ENCODE data around the gene UPF2. TPM values are rescaled to one million over a fixed set of nuclear protein-coding genes. Genes with fewer than 3 reads are reported as not detected.
"Not testable (repeated sequence)": the region's sequence is repeated elsewhere in the genome, so short reads cannot be mapped to it uniquely, and the experiment has no call there.

Gene UPF2, protein sequence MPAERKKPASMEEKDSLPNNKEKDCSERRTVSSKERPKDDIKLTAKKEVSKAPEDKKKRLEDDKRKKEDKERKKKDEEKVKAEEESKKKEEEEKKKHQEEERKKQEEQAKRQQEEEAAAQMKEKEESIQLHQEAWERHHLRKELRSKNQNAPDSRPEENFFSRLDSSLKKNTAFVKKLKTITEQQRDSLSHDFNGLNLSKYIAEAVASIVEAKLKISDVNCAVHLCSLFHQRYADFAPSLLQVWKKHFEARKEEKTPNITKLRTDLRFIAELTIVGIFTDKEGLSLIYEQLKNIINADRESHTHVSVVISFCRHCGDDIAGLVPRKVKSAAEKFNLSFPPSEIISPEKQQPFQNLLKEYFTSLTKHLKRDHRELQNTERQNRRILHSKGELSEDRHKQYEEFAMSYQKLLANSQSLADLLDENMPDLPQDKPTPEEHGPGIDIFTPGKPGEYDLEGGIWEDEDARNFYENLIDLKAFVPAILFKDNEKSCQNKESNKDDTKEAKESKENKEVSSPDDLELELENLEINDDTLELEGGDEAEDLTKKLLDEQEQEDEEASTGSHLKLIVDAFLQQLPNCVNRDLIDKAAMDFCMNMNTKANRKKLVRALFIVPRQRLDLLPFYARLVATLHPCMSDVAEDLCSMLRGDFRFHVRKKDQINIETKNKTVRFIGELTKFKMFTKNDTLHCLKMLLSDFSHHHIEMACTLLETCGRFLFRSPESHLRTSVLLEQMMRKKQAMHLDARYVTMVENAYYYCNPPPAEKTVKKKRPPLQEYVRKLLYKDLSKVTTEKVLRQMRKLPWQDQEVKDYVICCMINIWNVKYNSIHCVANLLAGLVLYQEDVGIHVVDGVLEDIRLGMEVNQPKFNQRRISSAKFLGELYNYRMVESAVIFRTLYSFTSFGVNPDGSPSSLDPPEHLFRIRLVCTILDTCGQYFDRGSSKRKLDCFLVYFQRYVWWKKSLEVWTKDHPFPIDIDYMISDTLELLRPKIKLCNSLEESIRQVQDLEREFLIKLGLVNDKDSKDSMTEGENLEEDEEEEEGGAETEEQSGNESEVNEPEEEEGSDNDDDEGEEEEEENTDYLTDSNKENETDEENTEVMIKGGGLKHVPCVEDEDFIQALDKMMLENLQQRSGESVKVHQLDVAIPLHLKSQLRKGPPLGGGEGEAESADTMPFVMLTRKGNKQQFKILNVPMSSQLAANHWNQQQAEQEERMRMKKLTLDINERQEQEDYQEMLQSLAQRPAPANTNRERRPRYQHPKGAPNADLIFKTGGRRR
- total RNA-seq = 10.7 and 10.9 TPM in 2 replicates

DNA sequence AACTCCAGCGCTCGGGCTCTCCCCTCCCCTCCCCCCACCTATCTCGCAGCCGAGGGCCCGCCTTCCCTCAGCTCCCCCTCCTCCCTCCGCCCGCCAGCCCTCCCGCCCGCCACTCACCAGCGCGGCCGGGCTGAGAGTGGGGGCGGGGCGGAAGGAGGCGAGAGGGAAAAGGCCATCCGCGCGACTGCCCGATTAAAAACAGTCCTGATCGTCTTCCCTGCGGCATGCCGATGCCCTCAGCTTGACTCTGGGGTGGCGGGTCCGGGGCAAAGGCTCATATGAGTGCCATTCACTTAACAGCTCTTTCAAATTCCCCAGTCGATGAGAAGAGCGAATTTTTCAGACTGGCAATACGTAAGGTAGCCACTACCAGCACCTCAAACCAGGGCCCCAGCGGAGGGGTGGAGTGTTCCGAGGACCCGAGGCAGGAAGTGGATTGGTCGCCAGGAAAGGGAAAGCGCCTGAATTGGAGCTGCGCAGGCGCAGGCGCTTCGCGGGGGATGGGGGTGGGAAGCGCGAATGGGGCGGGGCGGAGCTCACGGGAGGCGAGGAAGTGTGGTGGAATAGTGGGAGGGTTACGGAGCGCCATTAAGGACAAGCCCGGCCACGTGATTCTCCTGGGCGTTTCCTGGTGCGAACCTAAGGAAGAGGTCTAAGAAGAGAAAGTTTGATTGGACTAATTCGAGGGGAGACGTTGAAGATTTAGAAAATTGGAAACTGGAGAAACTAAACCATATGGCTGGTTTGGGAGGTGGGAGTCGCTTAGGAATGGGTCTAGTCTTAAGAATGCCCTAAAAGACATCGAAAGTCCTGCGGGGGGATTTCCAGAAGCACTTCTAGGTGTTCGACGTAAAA lies at the start of gene UPF2:
UPF2 (minus strand) TSS at position 13 of the 855 bp plus-strand sequence. CDS start 7,386 bp downstream, outside the sequence.
- peak; percentile 98 to 99 for DNase-seq (ENCODE audit: low read depth in 2 of 2)

DNA sequence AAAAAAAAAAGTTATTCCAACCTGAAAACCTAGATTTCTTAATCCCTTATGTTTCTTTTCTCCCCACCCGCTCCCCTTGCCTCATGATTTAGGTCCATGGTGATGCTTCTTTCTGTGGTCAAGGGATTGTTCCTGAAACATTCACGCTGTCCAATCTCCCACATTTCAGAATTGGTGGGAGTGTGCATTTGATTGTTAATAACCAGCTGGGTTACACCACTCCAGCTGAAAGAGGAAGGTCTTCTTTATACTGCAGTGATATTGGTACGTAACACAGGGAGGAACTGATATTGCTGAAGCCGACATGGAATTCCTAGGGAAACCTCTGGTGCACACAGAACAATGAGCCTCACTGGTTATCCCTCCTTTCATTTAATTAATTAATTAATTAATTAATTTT lies 48.8 kb upstream of the UPF2 start:
- no peak for DNase-seq (ENCODE audit: low read depth in 2 of 2)

DNA sequence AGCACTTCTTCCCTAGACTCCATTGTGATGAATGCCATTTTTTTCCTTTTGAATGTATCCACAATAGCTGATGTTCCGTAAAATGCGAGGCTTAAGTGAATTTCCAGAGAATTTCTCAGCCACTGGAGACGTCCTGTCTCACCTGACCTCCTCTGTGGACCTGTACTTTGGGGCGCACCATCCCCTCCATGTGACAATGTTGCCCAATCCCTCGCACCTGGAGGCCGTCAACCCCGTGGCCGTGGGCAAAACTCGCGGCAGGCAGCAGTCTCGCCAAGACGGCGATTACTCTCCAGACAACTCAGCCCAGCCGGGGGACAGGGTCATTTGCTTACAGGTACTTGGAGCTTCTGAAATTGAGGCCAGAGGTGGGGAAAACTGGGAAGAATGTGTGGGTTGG lies 46.3 kb upstream of the UPF2 start:
- DNase-seq (ENCODE audit: low read depth in 2 of 2) = no peak

DNA sequence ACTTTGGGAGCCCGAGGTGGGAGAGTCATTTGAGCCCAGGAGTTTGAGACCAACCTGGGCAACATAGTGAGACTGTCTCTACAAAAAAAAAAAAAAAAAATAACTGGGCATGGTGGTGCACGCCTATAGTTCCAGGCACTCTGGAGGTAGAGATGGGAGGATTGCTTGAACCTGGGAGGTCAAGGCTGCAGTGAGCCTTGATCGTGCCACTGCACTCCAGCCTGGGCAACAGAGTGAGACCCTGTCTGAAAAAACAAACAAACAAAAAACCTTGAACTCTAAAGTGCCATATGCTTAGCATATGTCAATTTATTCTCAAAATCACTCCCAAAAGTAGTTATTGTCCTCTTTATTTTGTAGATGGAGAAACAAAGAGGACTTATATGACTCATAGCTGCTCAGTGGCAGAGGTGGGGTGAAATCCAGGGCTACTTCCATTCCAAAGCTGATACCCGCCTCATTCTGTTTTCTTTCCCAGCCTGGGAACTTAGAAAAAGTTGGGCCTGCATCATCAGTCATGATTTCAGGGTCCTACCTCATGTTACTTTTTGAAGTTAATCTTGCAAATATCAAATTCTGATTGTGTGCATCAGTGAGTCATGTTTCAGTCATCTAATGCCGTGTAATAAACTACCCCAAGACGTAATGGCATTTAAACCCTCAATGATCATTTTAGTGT lies 39.4 kb upstream of the UPF2 start:
- DNase-seq (ENCODE audit: low read depth in 2 of 2) = peak in 1 of 2 donors; percentile 11

DNA sequence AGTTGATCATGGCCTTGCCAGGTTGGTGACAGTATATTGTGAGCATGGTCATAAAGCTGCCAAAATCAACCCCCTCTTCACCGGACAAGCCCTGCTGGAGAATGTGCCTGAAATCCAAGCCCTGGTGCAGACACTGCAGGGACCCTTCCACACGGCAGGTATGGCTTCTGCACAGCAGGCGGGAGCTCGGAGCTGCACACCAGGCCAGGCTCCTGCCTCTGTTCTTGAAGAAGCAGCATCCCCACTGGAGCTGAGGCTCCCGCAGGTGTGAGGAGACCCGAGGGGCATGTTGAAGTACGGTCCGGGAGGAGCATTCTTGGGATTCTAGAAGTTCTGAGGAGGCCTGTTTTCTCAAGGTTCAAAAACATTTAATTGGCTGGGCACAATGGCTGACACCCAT lies 38.9 kb upstream of the UPF2 start:
- no peak for DNase-seq (ENCODE audit: low read depth in 2 of 2)

DNA sequence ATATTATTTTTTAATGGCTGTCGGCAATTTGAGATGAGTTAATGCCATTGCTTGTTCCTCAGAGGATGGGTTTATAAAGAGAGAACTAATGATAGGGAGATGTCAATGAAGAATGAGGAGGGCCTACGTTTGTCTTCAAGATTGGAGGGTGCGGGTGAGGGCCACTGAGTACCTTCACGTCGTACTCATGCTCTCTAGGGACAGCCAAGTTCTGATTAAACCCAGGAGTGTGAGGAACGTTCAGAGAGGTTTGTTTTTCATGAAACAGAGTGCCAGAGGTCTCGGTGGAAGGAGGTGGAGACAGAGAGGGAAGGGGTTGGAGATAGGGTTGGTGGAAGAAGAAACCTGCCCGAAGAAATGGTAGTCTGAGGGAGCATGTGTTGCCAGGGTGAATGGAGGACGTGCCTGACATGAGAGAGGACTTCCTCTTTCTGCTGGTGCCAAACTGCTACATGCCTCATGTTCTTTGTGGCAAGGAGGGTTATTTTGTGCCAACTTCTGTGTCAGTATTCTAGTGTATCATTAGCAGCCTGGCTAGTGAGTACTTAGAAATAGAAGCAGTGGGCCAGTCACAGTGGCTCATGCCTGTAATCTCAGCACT lies 35.1 kb upstream of the UPF2 start:
- no peak for DNase-seq (ENCODE audit: low read depth in 2 of 2)

DNA sequence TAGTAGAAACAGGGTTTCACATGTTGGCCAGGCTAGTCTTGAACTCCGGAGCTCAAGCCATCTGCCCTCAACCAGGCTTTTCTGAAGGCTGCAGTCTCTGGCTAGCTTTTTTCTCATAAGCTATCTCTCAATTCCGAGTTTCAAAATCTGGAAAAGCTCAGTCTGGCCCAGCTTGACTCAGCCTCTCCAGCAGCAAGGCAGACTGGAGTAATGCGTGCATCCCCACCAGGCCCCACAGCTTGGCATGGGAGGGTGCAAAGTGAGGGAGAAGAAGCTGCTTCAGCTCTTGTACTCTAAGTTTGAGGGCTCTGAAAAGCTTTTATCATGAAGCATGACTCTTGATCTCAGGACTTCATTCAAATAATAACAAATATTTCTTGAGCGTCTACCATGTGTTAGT lies 30.9 kb upstream of the UPF2 start:
- no peak for DNase-seq (ENCODE audit: low read depth in 2 of 2)

DNA sequence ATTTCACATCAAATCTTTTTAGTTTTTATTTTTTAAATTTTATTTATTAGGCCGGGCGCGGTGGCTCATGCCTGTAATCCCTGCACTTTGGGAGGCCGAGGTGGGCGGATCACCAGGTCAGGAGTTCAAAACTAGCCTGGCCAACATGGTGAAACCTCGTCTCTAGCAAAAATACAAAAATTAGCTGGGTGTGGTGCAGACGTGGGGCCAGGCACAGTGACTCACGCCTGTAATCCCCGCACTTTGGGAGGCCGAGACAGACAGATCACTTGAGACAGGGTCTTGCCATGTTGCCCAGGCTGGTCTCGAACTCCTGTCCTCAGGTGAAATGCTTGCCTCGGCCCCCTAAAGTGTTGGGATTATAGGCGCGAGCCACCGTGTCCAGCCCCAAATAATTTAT lies 28.8 kb upstream of the UPF2 start:
- not testable (repeated sequence) for DNase-seq (ENCODE audit: low read depth in 2 of 2)

DNA sequence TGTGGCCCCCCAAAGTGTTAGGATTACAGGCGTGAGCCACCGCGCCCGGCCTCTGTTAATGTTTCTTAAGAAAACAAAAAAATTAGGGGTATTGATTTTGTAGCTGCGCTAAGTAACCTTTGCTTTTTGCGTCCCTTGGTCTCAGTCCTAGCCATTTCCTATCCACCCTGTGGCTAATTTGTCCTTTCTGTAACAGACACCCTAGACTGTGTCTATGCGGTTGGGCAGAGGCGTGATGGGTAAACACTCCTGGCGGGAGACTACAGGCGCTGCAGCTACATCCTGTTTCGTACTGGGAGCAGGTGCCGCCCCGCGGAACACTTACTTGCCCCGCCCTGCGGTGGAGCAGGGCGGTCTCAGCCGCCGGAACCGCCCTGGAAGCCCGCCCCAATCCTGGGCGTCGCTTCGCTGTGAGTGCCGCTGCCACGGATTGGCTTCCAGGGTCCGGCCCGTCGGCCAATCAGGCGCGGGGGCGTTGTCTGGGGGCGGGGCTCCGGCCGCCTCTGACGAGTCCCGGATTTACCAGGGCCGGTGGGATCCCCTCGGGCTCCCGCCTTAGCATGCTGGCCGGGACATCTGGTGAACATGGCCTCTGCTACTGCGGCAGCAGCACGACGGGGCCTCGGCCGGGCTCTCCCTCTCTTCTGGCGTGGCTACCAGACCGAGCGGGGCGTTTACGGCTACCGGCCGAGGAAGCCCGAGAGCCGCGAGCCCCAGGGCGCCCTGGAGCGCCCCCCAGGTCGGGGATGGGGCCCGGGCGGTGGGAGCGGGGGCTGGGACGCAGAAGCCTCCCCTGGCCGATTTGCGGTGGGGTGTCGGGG lies 26.1 kb upstream of the UPF2 start, which contains the start of gene DHTKD1:
DHTKD1 (plus strand) TSS at position 506 of the 821 bp plus-strand sequence; CDS start at position 586, 80 bp downstream.
- peak; percentile 90 to 98 for DNase-seq (ENCODE audit: low read depth in 2 of 2)

DNA sequence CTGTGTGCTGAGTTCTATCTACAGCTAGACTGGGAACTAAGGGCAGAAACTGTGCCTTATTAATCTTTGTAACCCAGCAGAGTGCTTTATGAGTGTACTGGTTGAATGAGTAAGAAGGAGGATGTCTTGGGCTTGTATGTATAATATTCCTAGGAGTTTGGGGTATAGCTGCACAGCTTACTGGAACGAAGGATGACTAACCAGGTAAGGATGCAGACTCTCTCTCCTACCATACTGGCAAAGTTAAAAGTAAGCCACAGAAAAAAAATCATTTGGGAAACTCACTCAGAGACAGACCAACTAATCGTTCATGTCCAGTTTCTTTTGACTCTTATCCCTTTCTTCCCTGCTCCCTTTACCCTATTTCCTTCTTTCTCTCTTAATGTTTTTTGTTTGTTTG lies 24.7 kb upstream of the UPF2 start:
- DNase-seq (ENCODE audit: low read depth in 2 of 2) = no peak

DNA sequence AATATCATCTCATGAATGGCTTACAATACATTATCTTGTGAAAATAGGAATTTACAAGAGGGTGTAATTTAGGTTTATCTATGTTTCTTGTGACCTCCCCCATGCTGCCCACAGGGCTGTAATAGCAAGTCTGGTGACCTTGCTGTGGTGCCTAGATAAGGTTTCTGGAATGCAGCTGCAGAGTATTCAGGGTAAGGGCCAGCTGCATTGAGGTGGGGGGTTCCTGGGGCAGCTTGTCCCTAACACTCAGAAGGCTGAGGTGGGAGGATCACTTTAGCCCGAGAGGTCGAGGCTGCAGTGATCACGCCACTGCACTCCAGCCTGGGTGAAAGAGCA lies 20.8 kb upstream of the UPF2 start:
- no peak for DNase-seq (ENCODE audit: low read depth in 2 of 2)

DNA sequence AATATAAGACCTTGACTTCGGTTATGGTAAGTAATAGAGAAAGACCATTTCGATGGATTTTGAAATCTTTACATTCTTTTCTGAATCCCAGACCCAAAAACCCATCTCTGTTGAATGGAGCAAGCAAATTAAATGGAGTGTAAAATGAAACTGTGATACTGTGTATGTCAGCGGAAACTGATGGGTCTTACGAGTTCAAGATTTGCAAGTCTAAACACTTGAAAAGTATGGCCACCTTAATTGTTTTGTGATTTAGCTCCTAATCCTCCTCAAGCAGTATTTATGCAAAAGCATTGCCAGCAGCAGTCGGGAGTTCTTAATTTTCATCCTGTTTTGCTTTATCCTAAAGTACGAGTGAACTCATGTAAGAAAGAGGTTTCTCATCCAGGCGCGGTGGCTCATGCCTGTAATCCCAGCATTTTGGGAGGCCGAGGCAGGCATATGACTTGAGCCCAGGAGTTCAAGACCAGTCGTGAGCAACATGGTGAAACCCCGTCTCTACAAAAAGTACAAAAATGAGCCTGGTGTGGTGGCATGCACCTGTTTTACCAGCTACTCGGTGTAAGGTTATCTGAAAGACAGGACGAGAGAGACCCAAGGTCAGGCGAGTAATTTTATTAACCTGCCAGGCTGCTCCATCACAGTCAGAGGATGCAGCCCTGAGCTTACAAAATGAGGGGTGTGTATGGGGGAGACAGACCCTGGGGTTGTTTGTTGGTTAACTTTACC lies 20.3 kb upstream of the UPF2 start:
- no peak for DNase-seq (ENCODE audit: low read depth in 2 of 2)

DNA sequence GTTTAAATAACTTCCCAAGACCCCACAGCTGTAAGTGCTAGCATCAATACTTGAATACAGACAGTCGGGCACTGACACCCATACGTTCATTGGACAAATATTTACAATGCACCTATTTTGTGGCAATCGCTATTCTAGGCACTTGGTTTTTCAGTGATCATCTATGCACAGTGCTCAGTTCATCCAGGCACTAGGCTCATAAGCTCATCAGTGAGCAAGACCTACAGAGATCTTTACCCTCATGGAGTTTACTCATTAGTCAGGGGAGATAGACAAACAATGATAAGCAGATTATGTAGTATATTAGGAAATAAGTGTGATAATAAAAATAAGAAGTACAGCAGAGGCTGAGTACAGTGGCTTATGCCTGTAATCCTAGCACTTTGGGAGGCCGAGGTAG lies 18.5 kb upstream of the UPF2 start:
- no peak for DNase-seq (ENCODE audit: low read depth in 2 of 2)

DNA sequence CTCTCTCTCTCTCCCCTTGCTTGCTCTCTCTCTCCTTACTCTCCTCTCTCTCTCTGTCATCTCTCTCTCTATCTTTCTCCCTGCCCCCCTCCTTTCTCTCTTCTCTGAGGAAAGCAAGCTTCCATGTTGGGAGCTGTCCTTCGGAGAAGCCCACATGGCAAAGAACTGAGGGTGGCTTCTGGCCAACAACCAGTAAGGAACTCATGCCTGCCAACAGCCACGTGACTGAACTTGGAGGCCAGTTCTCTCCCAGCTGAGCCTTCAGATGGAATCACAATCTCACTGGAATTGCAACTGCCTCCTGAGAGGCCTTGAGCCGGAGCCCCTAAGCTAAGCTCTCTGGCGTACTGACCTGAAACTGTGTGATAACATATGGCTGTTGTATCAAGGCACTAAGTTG lies 14.1 kb upstream of the UPF2 start:
- no peak for DNase-seq (ENCODE audit: low read depth in 2 of 2)

DNA sequence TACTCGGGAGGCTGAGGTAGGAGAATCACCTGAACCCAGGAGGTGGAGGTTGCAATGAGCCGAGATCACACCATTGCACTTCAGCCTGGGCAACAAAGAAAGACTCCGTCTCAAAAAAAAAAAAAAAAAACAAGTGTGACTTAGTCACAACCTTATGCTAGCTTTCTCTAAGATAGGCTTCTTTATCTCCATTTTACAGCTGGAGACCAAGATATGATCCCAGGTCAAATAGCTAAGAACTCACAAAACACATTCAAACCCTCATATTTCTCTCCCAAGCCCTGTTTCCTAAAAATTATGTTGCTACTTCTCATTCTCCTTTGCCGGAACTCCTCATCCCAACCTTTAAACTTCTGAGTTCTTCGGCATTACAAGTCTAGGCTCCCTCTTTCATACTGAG lies 13.1 kb upstream of the UPF2 start:
- no peak for DNase-seq (ENCODE audit: low read depth in 2 of 2)

DNA sequence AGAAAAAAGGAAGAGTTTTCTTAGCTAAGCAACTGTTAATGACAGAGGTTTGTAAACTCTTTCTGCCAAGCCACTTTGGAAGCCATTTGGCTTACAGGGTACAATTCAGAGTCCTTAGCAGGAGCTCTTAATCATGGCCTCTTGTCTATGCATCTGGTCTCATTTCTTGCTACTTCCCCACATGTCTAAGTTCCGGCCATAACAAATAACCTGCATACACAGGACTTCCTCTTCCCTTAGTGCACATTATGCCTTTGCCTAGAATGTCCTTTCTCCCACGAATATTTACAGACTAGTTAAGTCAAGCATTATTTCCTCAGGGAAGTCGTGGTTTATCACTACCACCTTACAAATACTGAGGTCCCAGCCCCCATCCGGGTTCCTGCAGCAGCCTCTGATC lies 8.6 kb upstream of the UPF2 start:
- DNase-seq (ENCODE audit: low read depth in 2 of 2) = no peak

DNA sequence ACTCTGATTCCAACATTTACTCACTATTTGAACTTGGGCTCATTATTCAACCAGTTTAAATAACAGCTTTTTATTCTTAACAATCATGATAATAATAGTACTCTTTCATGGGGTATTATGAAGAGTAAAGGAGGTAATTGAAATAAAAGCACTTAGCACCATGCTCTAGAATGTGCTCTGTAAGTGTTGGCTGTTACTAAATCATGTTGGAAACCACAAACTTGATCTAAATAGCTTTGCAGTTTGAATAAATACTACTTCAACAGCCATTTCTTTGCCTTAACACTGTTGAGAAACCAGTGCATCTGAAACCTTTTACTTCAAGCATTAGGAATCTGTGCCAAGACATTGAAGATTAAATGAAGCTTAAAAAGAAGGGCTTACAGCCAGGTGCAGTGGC lies 7.9 kb upstream of the UPF2 start:
- no peak for DNase-seq (ENCODE audit: low read depth in 2 of 2)

DNA sequence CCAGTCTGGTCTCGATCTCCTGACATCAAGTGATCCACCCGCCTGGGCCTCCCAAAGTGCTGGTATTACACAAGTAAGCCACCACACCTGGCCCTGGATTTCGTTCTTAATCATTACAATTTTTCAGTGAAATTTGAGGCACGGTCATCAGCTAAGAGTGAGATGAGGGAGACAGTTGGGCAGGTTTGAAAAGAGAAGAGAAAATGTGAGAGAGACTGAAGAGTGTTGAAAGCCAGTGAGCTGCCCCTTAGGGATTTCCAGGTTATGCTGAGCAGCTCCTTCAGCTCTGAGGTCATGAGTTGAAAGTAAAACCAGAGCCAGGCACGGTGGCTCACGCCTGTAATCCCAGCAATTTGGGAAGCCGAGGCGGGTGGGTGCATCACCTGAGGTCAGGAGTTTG lies 5.9 kb upstream of the UPF2 start:
- DNase-seq (ENCODE audit: low read depth in 2 of 2) = no peak
